A549 (cell line): ENCODE results near the gene PTPRN2. TPM values are rescaled to one million over a fixed set of nuclear protein-coding genes. Genes with fewer than 3 reads are reported as not detected.

ENCODE experiments used
- ATAC-seq, 2 experiments: fragments of 200-7000 bp in 1 of 2; fragments of >200 bp in 1 of 2; cut with Nextera tagmentation in 1 of 2; cut with Tn5 transposase in 1 of 2; 3 replicates each; pipeline versions ENCODE4 v1.8.0 to v1.9.1; 2018 to 2020; ENCODE audit warnings: mild to moderate bottlenecking in 1 of 2, moderate library complexity in 1 of 2
- CTCF ChIA-PET: fragments of 300-600 bp; sonication (Branson Sonifier 250); formaldehyde crosslinking; extraction: SDS; loops from one replicate; lab custom pipeline; 2021; ENCODE audit warnings: antibody characterized with exemption, inconsistent platforms; lab: Yijun Ruan, JAX
- POLR2A ChIA-PET: fragments of 350-600 bp; formaldehyde crosslinking; extraction: SDS; loops from one replicate; lab custom pipeline; 2021; ENCODE audit warnings: antibody characterized with exemption, inconsistent platforms; lab: Yijun Ruan, JAX
- DNase-seq, 2 experiments: peaks; one replicate each; pipeline versions ENCODE4 v3.0.0 to v3.0.0-alpha.2; 2011 to 2016; ENCODE audit warnings: low read depth in 1 of 2, low spot score in 1 of 2
- FAIRE-seq: peaks from 2 replicates; lab custom pipeline; 2011; peaks lifted over from hg19 to GRCh38; lab: Jason Lieb, UNC
- H3K27ac ChIP-seq, 2 experiments: fragments of >200 bp; sonication (Bioruptor Twin); formaldehyde crosslinking; 3 replicates each; pipeline ENCODE4 v1.5.1; 2016 to 2017
- H3K4me1 ChIP-seq: fragments of >200 bp; sonication (Bioruptor Twin); formaldehyde crosslinking; 3 replicates; pipeline ENCODE4 v1.6.1; 2016
- H3K4me2 ChIP-seq: fragments of >200 bp; sonication (Bioruptor Twin); formaldehyde crosslinking; 3 replicates; pipeline ENCODE4 v1.6.1; 2016
- H3K4me3 ChIP-seq: fragments of >200 bp; sonication (Bioruptor Twin); formaldehyde crosslinking; 3 replicates; pipeline ENCODE4 v1.5.1; 2016
- H3K9me3 ChIP-seq: fragments of >200 bp; sonication (Bioruptor Twin); formaldehyde crosslinking; 3 replicates; pipeline ENCODE4 v1.6.1; 2016
- CBX2 ChIP-seq: fragments of 200-600 bp; sonication (generic); IDR thresholded peaks from 2 replicates; pipeline ENCODE4 v1.6.1; 2016; ENCODE audit warnings: low read depth, mild to moderate bottlenecking, borderline replicate concordance
- CEBPB ChIP-seq, 2 experiments: fragments of >200 bp in 1 of 2; sonication (Bioruptor Twin) in 1 of 2; formaldehyde crosslinking in 1 of 2; IDR thresholded peaks; 2 replicates each; pipeline ENCODE4 v1.6.1; 2012 to 2016
- CHD4 ChIP-seq: fragments of 200-600 bp; sonication (generic); IDR thresholded peaks from 2 replicates; pipeline ENCODE4 v1.6.1; 2016; ENCODE audit warnings: antibody characterized with exemption, mild to moderate bottlenecking, borderline replicate concordance
- EHF ChIP-seq: fragments of 250-450 bp; sonication (Bioruptor Pico); IDR thresholded peaks from 2 replicates; pipeline ENCODE4 v1.5.0; 2020; ENCODE audit warnings: mild to moderate bottlenecking
- EP300 ChIP-seq, 2 experiments: fragments of >200 bp; sonication (Bioruptor Twin); formaldehyde crosslinking; IDR thresholded peaks; 2 replicates in 1 of 2; 3 replicates in 1 of 2; pipeline ENCODE4 v1.6.1; 2016 to 2017
- ESRRA ChIP-seq: fragments of 150-350 bp; IDR thresholded peaks from 2 replicates; pipeline ENCODE4 v1.6.1; 2014; ENCODE audit warnings: mild to moderate bottlenecking, low read length, borderline replicate concordance
- HOXB13 ChIP-seq: fragments of 250-450 bp; sonication (Bioruptor Pico); IDR thresholded peaks from 2 replicates; pipeline ENCODE4 v1.5.0; 2020; ENCODE audit warnings: low read depth, mild to moderate bottlenecking, moderate library complexity
- JUNB ChIP-seq: fragments of >200 bp; sonication (Bioruptor Twin); formaldehyde crosslinking; IDR thresholded peaks from 2 replicates; pipeline ENCODE4 v1.6.1; 2016
- KDM1A ChIP-seq: fragments of 200-600 bp; sonication (generic); IDR thresholded peaks from 2 replicates; pipeline ENCODE4 v1.6.1; 2016; ENCODE audit warnings: low read depth, mild to moderate bottlenecking
- KDM5A ChIP-seq: fragments of 200-600 bp; sonication (generic); IDR thresholded peaks from 2 replicates; pipeline ENCODE4 v1.6.1; 2016; ENCODE audit warnings: antibody characterized with exemption, mild to moderate bottlenecking
- MAFK ChIP-seq: fragments of 450-650 bp; IDR thresholded peaks from 2 replicates; pipeline ENCODE4 v1.6.1; 2014; ENCODE audit not compliant: partially characterized antibody
- NR3C1 ChIP-seq: fragments of >200 bp; sonication (Bioruptor Twin); formaldehyde crosslinking; IDR thresholded peaks from 3 replicates; pipeline ENCODE4 v1.6.1; 2017
- RCOR1 ChIP-seq: fragments of 150-350 bp; IDR thresholded peaks from 2 replicates; pipeline ENCODE4 v1.6.1; 2014; ENCODE audit warnings: antibody characterized with exemption, low read length, low read depth
- SMC3 ChIP-seq: fragments of >200 bp; sonication (Bioruptor Twin); formaldehyde crosslinking; IDR thresholded peaks from 3 replicates; pipeline ENCODE4 v1.6.1; 2018; ENCODE audit warnings: inconsistent platforms
- SREBF2 ChIP-seq: fragments of 450-650 bp; IDR thresholded peaks from 2 replicates; pipeline ENCODE4 v1.6.1; 2014; ENCODE audit warnings: mild to moderate bottlenecking, moderate library complexity
- ZC3H11A ChIP-seq: fragments of 450-650 bp; IDR thresholded peaks from 2 replicates; pipeline ENCODE4 v1.6.1; 2014; ENCODE audit warnings: antibody characterized with exemption, mild to moderate bottlenecking
- ZFP36 ChIP-seq: fragments of 450-650 bp; IDR thresholded peaks from 2 replicates; pipeline ENCODE4 v1.6.1; 2014; ENCODE audit warnings: borderline replicate concordance; ENCODE audit not compliant: partially characterized antibody
- ZNF302 ChIP-seq: fragments of 250-450 bp; sonication (Bioruptor Pico); IDR thresholded peaks from 2 replicates; pipeline ENCODE4 v1.9.0; 2021; ENCODE audit warnings: inconsistent platforms, mild to moderate bottlenecking, moderate library complexity
- ZSCAN20 ChIP-seq: fragments of 250-450 bp; sonication (Bioruptor Pico); IDR thresholded peaks from 2 replicates; pipeline ENCODE4 v1.8.0; 2022; ENCODE audit warnings: mild to moderate bottlenecking, moderate library complexity
- WGBS: methylation state at CpG from one replicate; pipeline ENCODE4 v1.1.6; 2017; ENCODE audit errors: missing lambda C conversion rate; 5-methylcytosine and 5-hydroxymethylcytosine counted together
- polyA plus RNA-seq, 4 experiments: library from polyadenylated mRNA; depleted of rRNA in 3 of 4; stranded (reverse); fragments of >200 nt; fragmentation: RNase III in 1 of 4; extraction: RNeasy Plus Mini Kit Qiagen cat#74134 plus additional on column Dnase treatment in 1 of 4; gene quantifications; 2 replicates in 3 of 4; 3 replicates in 1 of 4; pipeline ENCODE4 v1.2.3, GENCODE V29; 2011 to 2017
- TF ChIP-seq, protein P1 (sequence below): fragments of 250-450 bp; sonication (Bioruptor Pico); IDR thresholded peaks from 2 replicates; pipeline ENCODE4 v1.5.0; 2020; ENCODE audit warnings: low read depth, mild to moderate bottlenecking, moderate library complexity
- TF ChIP-seq, protein P2 (sequence below): fragments of 450-650 bp; IDR thresholded peaks from 2 replicates; pipeline ENCODE4 v1.6.1; 2014; ENCODE audit warnings: antibody characterized with exemption
- TF ChIP-seq, protein P3 (sequence below): IDR thresholded peaks from 2 replicates; pipeline ENCODE4 v1.6.1; 2012
- TF ChIP-seq, protein P4 (sequence below): IDR thresholded peaks from 2 replicates; pipeline ENCODE4 v1.6.1; 2012
- TF ChIP-seq, protein P5 (sequence below): fragments of 250-450 bp; sonication (Bioruptor Pico); IDR thresholded peaks from 2 replicates; pipeline ENCODE4 v1.5.0; 2021; ENCODE audit warnings: mild to moderate bottlenecking, moderate library complexity, borderline replicate concordance

The PTPRN2 gene
- polyA plus RNA-seq, 2 of the 4 experiments (the other 2 are of a cell fraction) = 0.41 to 1.2 TPM

- WGBS = 67% methylated on average over 23 of the region's 23 CpGs
- CTCF ChIA-PET = no interaction called here
Measured at GRCh38 chr7:157526913-157527634, 1060.5 kb downstream of the PTPRN2 start.

GRCh38 chr7:157526005-157526912, 1061.4 kb downstream of the PTPRN2 start:
- no peak overlapping the region for H3K4me3 ChIP-seq
- DNase-seq (no peak), FAIRE-seq (no peak), ATAC-seq (peak in 1 of 2 experiments; percentile 17; a peak in 1 of 6 replicates)
- no peak overlapping the region for H3K4me2 ChIP-seq
- 75% methylated on average over 32 of the region's 32 CpGs for whole genome bisulfite sequencing
- H3K27ac ChIP-seq = no peak overlapping the region
- ChIA-PET POLR2A (no interaction called here), CTCF (no interaction called here)
- TF ChIP-seq EHF (CRISPR knock-in tag) (no peak), NR3C1 (no peak), EP300 (IDR thresholded peaks at IDR 0.05) (no peak), KDM1A (no peak)
- TF ChIP-seq, protein P1, sequence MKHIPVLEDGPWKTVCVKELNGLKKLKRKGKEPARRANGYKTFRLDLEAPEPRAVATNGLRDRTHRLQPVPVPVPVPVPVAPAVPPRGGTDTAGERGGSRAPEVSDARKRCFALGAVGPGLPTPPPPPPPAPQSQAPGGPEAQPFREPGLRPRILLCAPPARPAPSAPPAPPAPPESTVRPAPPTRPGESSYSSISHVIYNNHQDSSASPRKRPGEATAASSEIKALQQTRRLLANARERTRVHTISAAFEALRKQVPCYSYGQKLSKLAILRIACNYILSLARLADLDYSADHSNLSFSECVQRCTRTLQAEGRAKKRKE (CRISPR knock-in tag) = no peak
- no peaks in the 10 kb centered on the region for H3K9me3 ChIP-seq
- no peaks in the 10 kb centered on the region for H3K4me1 ChIP-seq

More at GRCh38 chr7:157526913-157527634, 1060.5 kb downstream of the PTPRN2 start:
- TF ChIP-seq, protein P1 (CRISPR knock-in tag) = no peak
- TF ChIP-seq KDM5A = no peak
- no peak for TF ChIP-seq ZFP36
- no peak for TF ChIP-seq KDM1A
- TF ChIP-seq CHD4 = no peak
- no peak for TF ChIP-seq JUNB
- TF ChIP-seq ZC3H11A = no peak
- TF ChIP-seq SREBF2 = no peak
- no peak for TF ChIP-seq MAFK
- H3K4me2 ChIP-seq = no peak overlapping the region
- H3K27ac ChIP-seq = no peak overlapping the region
- H3K4me3 ChIP-seq = no peak overlapping the region
- 0 out of 3 replicates have a peak, but pooled peaks cover 2% of the 10 kb centered on the region for H3K9me3 ChIP-seq
- DNase-seq = no peak
- FAIRE-seq = no peak
- POLR2A ChIA-PET = no interaction called here
- no peak; a peak in 1 of 6 replicates for ATAC-seq
- H3K4me1 ChIP-seq = no peaks in the 10 kb centered on the region

DNA sequence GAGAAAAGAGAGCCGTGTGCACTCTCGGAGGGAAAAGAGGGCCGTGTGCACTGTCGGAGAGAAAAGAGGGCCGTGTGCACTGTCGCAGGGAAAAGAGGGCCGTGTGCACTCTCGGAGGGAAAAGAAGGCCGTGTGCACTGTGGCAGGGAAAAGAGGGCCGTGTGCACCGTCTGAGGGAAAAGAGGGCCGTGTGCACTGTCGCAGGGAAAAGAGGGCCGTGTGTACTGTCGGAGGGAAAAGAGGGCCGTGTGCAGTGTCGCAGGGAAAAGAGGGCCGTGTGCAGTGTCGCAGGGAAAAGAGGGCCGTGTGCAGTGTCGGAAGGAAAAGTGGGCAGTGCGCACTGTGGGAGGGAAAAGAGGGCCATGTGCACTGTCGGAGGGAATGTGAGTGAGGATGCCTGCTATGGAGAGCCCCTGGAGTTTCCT, 1062.1 kb downstream of the PTPRN2 start:
- 72% methylated on average over 23 of the region's 23 CpGs for WGBS
- POLR2A ChIA-PET = no interaction called here
- 0 out of 6 replicates have a peak, but pooled peaks of 1 of the 2 experiments have one; percentile 30 for ATAC-seq
- no peaks in the 10 kb centered on the region for H3K4me1 ChIP-seq
- H3K27ac ChIP-seq = no peak overlapping the region
- FAIRE-seq = no peak
- CTCF ChIA-PET = no interaction called here
- no peak overlapping the region for H3K4me3 ChIP-seq
- DNase-seq = peak in 1 of 2 experiments; percentile 58
- no peaks in the 10 kb centered on the region for H3K9me3 ChIP-seq
- no peak overlapping the region for H3K4me2 ChIP-seq
- TF ChIP-seq KDM1A = no peak
- TF ChIP-seq CBX2 = no peak
- no peak for TF ChIP-seq NR3C1
- TF ChIP-seq, protein P2, sequence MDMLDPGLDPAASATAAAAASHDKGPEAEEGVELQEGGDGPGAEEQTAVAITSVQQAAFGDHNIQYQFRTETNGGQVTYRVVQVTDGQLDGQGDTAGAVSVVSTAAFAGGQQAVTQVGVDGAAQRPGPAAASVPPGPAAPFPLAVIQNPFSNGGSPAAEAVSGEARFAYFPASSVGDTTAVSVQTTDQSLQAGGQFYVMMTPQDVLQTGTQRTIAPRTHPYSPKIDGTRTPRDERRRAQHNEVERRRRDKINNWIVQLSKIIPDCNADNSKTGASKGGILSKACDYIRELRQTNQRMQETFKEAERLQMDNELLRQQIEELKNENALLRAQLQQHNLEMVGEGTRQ = no peak
- TF ChIP-seq ESRRA = no peak
- TF ChIP-seq HOXB13 = no peak
- no peak for TF ChIP-seq ZC3H11A
- TF ChIP-seq ZNF302 (CRISPR knock-in tag) = no peak
- TF ChIP-seq SMC3 = no peak
- no peak for TF ChIP-seq ZSCAN20
- no peak for TF ChIP-seq RCOR1
- TF ChIP-seq, protein P3, sequence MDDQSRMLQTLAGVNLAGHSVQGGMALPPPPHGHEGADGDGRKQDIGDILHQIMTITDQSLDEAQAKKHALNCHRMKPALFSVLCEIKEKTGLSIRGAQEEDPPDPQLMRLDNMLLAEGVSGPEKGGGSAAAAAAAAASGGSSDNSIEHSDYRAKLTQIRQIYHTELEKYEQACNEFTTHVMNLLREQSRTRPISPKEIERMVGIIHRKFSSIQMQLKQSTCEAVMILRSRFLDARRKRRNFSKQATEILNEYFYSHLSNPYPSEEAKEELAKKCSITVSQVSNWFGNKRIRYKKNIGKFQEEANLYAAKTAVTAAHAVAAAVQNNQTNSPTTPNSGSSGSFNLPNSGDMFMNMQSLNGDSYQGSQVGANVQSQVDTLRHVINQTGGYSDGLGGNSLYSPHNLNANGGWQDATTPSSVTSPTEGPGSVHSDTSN = no peak
- TF ChIP-seq, protein P4, sequence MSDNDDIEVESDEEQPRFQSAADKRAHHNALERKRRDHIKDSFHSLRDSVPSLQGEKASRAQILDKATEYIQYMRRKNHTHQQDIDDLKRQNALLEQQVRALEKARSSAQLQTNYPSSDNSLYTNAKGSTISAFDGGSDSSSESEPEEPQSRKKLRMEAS = no peak
- TF ChIP-seq CEBPB (IDR thresholded peaks at IDR 0.05) = no peak
- TF ChIP-seq EP300 (IDR thresholded peaks at IDR 0.05) = no peak
- TF ChIP-seq, protein P5, sequence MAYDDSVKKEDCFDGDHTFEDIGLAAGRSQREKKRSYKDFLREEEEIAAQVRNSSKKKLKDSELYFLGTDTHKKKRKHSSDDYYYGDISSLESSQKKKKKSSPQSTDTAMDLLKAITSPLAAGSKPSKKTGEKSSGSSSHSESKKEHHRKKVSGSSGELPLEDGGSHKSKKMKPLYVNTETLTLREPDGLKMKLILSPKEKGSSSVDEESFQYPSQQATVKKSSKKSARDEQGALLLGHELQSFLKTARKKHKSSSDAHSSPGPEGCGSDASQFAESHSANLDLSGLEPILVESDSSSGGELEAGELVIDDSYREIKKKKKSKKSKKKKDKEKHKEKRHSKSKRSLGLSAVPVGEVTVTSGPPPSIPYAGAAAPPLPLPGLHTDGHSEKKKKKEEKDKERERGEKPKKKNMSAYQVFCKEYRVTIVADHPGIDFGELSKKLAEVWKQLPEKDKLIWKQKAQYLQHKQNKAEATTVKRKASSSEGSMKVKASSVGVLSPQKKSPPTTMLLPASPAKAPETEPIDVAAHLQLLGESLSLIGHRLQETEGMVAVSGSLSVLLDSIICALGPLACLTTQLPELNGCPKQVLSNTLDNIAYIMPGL (CRISPR knock-in tag) = no peak
- TF ChIP-seq MAFK = no peak
